HEK293T (cell line): ENCODE results near the gene COL4A5.

Experiments
- CTCF ChIA-PET: fragments of 350-600 bp; formaldehyde crosslinking; extraction: SDS; loops from one replicate; lab custom pipeline; 2021; ENCODE audit warnings: antibody characterized with exemption, inconsistent platforms; lab: Yijun Ruan, JAX
- POLR2A ChIA-PET: fragments of 350-600 bp; formaldehyde crosslinking; extraction: SDS; loops from one replicate; lab custom pipeline; 2020; ENCODE audit warnings: antibody characterized with exemption, inconsistent platforms; lab: Yijun Ruan, JAX
- DNase-seq: peaks from one replicate; pipeline ENCODE4 v3.0.0; 2012; ENCODE audit warnings: mixed read lengths; ENCODE audit errors: extremely low spot score
- ARNT ChIP-seq: fragments of 450-650 bp; IDR thresholded peaks from 2 replicates; pipeline ENCODE4 v1.6.1; 2017; ENCODE audit warnings: mild to moderate bottlenecking
- BHLHE40 ChIP-seq: fragments of 450-650 bp; IDR thresholded peaks from 2 replicates; pipeline ENCODE4 v1.6.1; 2016; ENCODE audit warnings: mild to moderate bottlenecking, moderate library complexity, borderline replicate concordance
- CTBP1 ChIP-seq: fragments of 450-650 bp; IDR thresholded peaks from 2 replicates; pipeline ENCODE4 v1.6.1; 2016; ENCODE audit warnings: borderline replicate concordance
- ELF4 ChIP-seq: fragments of 450-650 bp; IDR thresholded peaks from 2 replicates; pipeline ENCODE4 v1.6.1; 2017; ENCODE audit warnings: antibody characterized with exemption
- FOXA1 ChIP-seq: fragments of 450-650 bp; IDR thresholded peaks from 2 replicates; pipeline ENCODE4 v1.6.1; 2016; ENCODE audit warnings: mild to moderate bottlenecking
- FOXK2 ChIP-seq: fragments of 450-650 bp; IDR thresholded peaks from 2 replicates; pipeline ENCODE4 v1.6.1; 2016; ENCODE audit warnings: mild to moderate bottlenecking
- FOXM1 ChIP-seq: fragments of 450-650 bp; IDR thresholded peaks from 2 replicates; pipeline ENCODE4 v1.6.1; 2017; ENCODE audit warnings: mild to moderate bottlenecking, borderline replicate concordance
- HDGF ChIP-seq: fragments of 450-650 bp; IDR thresholded peaks from 2 replicates; pipeline ENCODE4 v1.6.1; 2017; ENCODE audit warnings: antibody characterized with exemption, borderline replicate concordance
- L3MBTL2 ChIP-seq: fragments of 450-650 bp; conservative IDR thresholded peaks from 2 replicates; pipeline ENCODE4 v1.6.1; 2016; ENCODE audit warnings: mild to moderate bottlenecking
- LEF1 ChIP-seq: fragments of 450-650 bp; IDR thresholded peaks from 2 replicates; pipeline ENCODE4 v1.6.1; 2017; ENCODE audit warnings: mild to moderate bottlenecking, borderline replicate concordance
- NFRKB ChIP-seq: fragments of 450-650 bp; IDR thresholded peaks from 2 replicates; pipeline ENCODE4 v1.6.1; 2016; ENCODE audit warnings: mild to moderate bottlenecking, moderate library complexity
- PKNOX1 ChIP-seq: fragments of 450-650 bp; IDR thresholded peaks from 2 replicates; pipeline ENCODE4 v1.6.1; 2016
- SP1 ChIP-seq: fragments of 450-650 bp; IDR thresholded peaks from 2 replicates; pipeline ENCODE4 v1.6.1; 2017
- SUZ12 ChIP-seq: fragments of 450-650 bp; IDR thresholded peaks from 2 replicates; pipeline ENCODE4 v1.6.1; 2016; ENCODE audit warnings: mild to moderate bottlenecking
- TARDBP ChIP-seq: fragments of 450-650 bp; IDR thresholded peaks from 2 replicates; pipeline ENCODE4 v1.6.1; 2016
- ZNF384 ChIP-seq: fragments of 450-650 bp; IDR thresholded peaks from 2 replicates; pipeline ENCODE4 v1.6.1; 2016

COL4A5 gene

GRCh38 chrX:108484251-108484650, 44.6 kb downstream of the COL4A5 start:
- DNase-seq = no peak
- POLR2A ChIA-PET = no interaction called here

GRCh38 chrX:108485960-108486359, 46.3 kb downstream of the COL4A5 start:
- CTCF ChIA-PET = interaction anchor here (0.6 kb wide), 1 partner anchor 12 kb away, joined by 3 read pairs; no protein-coding TSS in a partner anchor
- DNase-seq = no peak
- POLR2A ChIA-PET = no interaction called here
- no peak for TF ChIP-seq FOXM1
- no peak for TF ChIP-seq SUZ12
- no peak for TF ChIP-seq L3MBTL2
- no peak for TF ChIP-seq CTBP1

More at GRCh38 chrX:108484251-108484650, 44.6 kb downstream of the COL4A5 start:
- TF ChIP-seq NFRKB (no peak), SP1 (no peak)
- CTCF ChIA-PET = no interaction called here

- TF ChIP-seq HDGF (no peak), ELF4 (no peak), FOXK2 (no peak), CTBP1 (no peak), SP1 (no peak), BHLHE40 (no peak), FOXA1 (no peak), LEF1 (no peak), TARDBP (no peak)
- ChIA-PET CTCF (no interaction called here), POLR2A (no interaction called here)
- DNase-seq = no peak
Observed at GRCh38 chrX:108494406-108495090, 54.9 kb downstream of the COL4A5 start.

- CTCF ChIA-PET = no interaction called here
- POLR2A ChIA-PET = no interaction called here
- DNase-seq = no peak
- TF ChIP-seq FOXK2 (no peak), LEF1 (no peak), NFRKB (no peak), HDGF (no peak), CTBP1 (no peak), FOXA1 (no peak), L3MBTL2 (no peak), ARNT (no peak), PKNOX1 (no peak), ZNF384 (no peak), BHLHE40 (no peak), ELF4 (no peak), SUZ12 (no peak), TARDBP (no peak), FOXM1 (no peak), SP1 (no peak)
Observed at GRCh38 chrX:108511721-108512120, 72.1 kb downstream of the COL4A5 start.

- TF ChIP-seq CTBP1 (no peak), ZNF384 (no peak), BHLHE40 (no peak), TARDBP (no peak), SUZ12 (no peak)
- ChIA-PET CTCF (no interaction called here), POLR2A (no interaction called here)
- DNase-seq = no peak
Observed at GRCh38 chrX:108516184-108516583, 76.5 kb downstream of the COL4A5 start.

- ChIA-PET POLR2A (no interaction called here), CTCF (no interaction called here)
- DNase-seq = no peak
- TF ChIP-seq ZNF384 (no peak), L3MBTL2 (no peak), LEF1 (no peak)
Observed at GRCh38 chrX:108527724-108528123, 88.1 kb downstream of the COL4A5 start.

- ChIA-PET POLR2A (no interaction called here), CTCF (interaction anchor here (0.8 to 1.6 kb wide), 2 partner anchors 233 to 313 kb away, joined by 5 to 6 read pairs; no protein-coding TSS in a partner anchor)
- DNase-seq = peak; percentile 50
- TF ChIP-seq ELF4 (no peak), TARDBP (no peak), ARNT (no peak), FOXK2 (no peak), FOXM1 (no peak), BHLHE40 (no peak), CTBP1 (no peak), LEF1 (no peak), PKNOX1 (no peak), HDGF (no peak), SUZ12 (no peak), SP1 (no peak), ZNF384 (no peak), NFRKB (no peak), FOXA1 (no peak)
Observed at GRCh38 chrX:108537005-108537404, 97.4 kb downstream of the COL4A5 start.
